Embryonic facial prominence (tissue), 1 donor: Measurements from ENCODE around the gene SH3BP1.
"Not testable (repeated sequence)": the region's sequence is repeated elsewhere in the genome, so short reads cannot be mapped to it uniquely, and the experiment has no call there.

Experiments used
- DNase-seq: peaks from one replicate; pipeline ENCODE4 v3.0.0-alpha.2; 2016; ENCODE audit errors: extremely low spot score

Gene SH3BP1

GRCh38 chr22:37677493-37677974, 38.1 kb downstream of the SH3BP1 start:
- no peak for DNase-seq

- no peak for DNase-seq
Measured at GRCh38 chr22:37678372-37678771, 38.9 kb downstream of the SH3BP1 start.

- DNase-seq, result no peak
Measured at GRCh38 chr22:37679670-37680069, 40.2 kb downstream of the SH3BP1 start.

- no peak for DNase-seq
Measured at GRCh38 chr22:37680191-37680851, 40.9 kb downstream of the SH3BP1 start.

GRCh38 chr22:37681001-37681424, 41.5 kb downstream of the SH3BP1 start:
- no peak for DNase-seq

- DNase-seq, result no peak
Measured at GRCh38 chr22:37681556-37682049, 42.1 kb downstream of the SH3BP1 start.

- DNase-seq, result no peak
Measured at GRCh38 chr22:37684803-37685615, 45.5 kb downstream of the SH3BP1 start.

- DNase-seq, result peak; percentile 84
Measured at GRCh38 chr22:37686002-37686982, 46.8 kb downstream of the SH3BP1 start, which contains the start of gene NOL12. Gene NOL12 (plus strand): TSS chr22:37686343. CDS start chr22:37686393, 50 bp downstream.

- no peak for DNase-seq
Measured at GRCh38 chr22:37690407-37690806, 50.9 kb downstream of the SH3BP1 start.

- DNase-seq, result no peak
Measured at GRCh38 chr22:37690901-37691504, 51.5 kb downstream of the SH3BP1 start.

- DNase-seq, result no peak
Measured at GRCh38 chr22:37692627-37693285, 53.3 kb downstream of the SH3BP1 start.

- not testable (repeated sequence) for DNase-seq
Measured at GRCh38 chr22:37694131-37694530, 54.7 kb downstream of the SH3BP1 start.

- DNase-seq, result not testable (repeated sequence)
Measured at GRCh38 chr22:37696260-37696656, 56.8 kb downstream of the SH3BP1 start.

GRCh38 chr22:37696657-37697537, 57.4 kb downstream of the SH3BP1 start, which contains the start of gene TRIOBP:
Gene TRIOBP (plus strand): TSS chr22:37697048. CDS start chr22:37701366, 4,318 bp downstream.
- peak; percentile 85 for DNase-seq

GRCh38 chr22:37697538-37697835, 58.0 kb downstream of the SH3BP1 start:
- DNase-seq, result no peak

- DNase-seq, result no peak
Measured at GRCh38 chr22:37701141-37701786, 61.8 kb downstream of the SH3BP1 start.

GRCh38 chr22:37703906-37704305, 64.4 kb downstream of the SH3BP1 start:
- DNase-seq, result no peak

GRCh38 chr22:37704645-37705044, 65.2 kb downstream of the SH3BP1 start:
- no peak for DNase-seq

GRCh38 chr22:37705205-37705604, 65.7 kb downstream of the SH3BP1 start:
- no peak for DNase-seq
